ENCODE results near the gene FOXL1.

DNA sequence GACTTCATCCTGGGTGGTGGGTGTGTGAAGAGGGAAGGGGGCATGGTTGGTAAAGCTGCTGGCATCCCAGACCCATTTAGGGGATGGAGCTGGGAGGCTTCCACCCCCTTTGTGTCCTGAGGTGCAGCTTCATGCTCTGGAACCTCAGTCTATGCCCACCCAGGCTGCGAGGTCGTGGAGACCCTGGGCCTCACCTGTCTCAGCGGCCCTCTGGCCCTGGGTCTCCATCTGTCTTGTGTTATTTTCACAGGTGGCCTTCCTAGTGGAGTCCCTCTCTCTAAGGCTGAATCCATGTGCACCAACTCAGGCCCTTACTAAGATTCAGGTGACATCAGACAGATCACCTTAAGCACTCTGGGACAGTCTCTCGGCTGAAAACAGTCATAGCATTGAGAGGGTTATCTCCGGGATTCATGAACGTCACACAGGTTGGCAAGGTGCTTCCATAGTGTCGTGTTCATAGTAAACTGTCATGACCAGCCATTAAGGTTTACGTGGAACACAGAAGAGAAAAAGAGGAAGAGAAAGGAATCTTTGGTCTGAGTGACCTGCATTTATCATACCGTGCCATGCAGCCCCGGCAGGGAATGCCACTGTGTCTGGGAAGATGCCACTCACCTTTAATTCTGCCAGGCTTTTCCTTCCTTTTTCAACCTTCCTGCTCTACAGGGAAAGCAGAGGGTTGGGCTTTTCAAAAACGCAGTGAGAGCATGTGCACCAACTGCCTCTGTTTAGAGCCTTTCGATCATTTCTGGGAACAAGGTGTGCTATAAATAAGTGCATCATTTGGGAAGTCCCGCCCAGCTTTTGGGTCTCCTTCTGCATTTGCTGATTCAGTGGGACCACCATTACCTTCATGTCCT, 4.5 kb upstream of the FOXL1 start:
- TF ChIP-seq, protein P1, sequence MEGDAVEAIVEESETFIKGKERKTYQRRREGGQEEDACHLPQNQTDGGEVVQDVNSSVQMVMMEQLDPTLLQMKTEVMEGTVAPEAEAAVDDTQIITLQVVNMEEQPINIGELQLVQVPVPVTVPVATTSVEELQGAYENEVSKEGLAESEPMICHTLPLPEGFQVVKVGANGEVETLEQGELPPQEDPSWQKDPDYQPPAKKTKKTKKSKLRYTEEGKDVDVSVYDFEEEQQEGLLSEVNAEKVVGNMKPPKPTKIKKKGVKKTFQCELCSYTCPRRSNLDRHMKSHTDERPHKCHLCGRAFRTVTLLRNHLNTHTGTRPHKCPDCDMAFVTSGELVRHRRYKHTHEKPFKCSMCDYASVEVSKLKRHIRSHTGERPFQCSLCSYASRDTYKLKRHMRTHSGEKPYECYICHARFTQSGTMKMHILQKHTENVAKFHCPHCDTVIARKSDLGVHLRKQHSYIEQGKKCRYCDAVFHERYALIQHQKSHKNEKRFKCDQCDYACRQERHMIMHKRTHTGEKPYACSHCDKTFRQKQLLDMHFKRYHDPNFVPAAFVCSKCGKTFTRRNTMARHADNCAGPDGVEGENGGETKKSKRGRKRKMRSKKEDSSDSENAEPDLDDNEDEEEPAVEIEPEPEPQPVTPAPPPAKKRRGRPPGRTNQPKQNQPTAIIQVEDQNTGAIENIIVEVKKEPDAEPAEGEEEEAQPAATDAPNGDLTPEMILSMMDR (IDR thresholded peaks at IDR 0.05), result no peak
- TF ChIP-seq EZH2 (IDR thresholded peaks at IDR 0.05), result no peak

All from neural progenitor cell (in vitro differentiated cells).